ENCODE measurements around the gene GRIA4. TPM values are rescaled to one million over a fixed set of nuclear protein-coding genes. Genes with fewer than 3 reads are reported as not detected.
A peak's percentile ranks its signal among the peaks of the same experiment; 100 is the strongest.

The GRIA4 gene
- total RNA-seq, 1 experiment from 2014 or later: not detected

DNA sequence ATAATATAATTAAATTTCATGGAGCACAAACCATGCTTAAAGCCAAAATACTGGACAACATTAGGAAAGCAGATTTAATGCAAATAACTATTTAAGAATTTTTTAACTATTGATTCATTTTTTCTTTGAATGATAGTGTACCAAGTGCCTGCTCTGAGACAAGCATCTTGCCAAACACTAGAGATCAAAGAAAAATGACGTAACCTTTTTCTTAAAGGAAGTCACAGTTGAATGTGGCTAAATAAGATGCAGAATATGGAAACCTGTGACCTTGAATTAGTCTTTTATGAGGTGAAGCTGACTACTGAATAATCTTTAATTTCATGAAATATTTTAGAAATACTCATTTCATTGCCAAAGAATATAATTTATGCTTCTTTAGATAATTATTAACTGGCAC lies 308.2 kb downstream of the GRIA4 start:
- no peak for DNase-seq (ENCODE audit: low read depth)

GRCh38 chr11:105918600-105918999 lies 308.7 kb downstream of the GRIA4 start:
- no peak for DNase-seq (ENCODE audit: low read depth)

DNA sequence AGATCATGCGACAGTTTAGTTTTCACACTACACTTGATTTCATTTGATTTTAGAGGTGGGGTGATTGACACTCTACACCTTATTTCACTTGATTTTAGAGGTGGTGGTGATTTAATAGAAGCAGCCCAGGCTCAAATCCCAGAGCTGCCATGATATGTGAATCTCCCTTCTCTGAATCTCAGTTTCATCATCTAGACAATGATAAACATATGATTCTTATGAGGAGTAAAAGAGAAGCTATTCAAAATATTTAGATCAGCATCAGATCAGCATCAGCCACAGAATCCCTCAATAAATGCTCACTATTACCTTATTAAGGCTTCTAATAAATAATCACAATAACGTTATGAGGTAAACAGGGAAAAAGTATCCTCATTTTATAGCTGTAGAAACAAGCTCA lies 313.4 kb downstream of the GRIA4 start:
- DNase-seq (ENCODE audit: low read depth): no peak

GRCh38 chr11:105923807-105924206 lies 313.9 kb downstream of the GRIA4 start:
- DNase-seq (ENCODE audit: low read depth): peak; percentile 40

- no peak for DNase-seq (ENCODE audit: low read depth)
Observed at GRCh38 chr11:105929084-105929955, 319.4 kb downstream of the GRIA4 start.

- no peak for DNase-seq (ENCODE audit: low read depth)
Observed at GRCh38 chr11:105933695-105934094, 323.8 kb downstream of the GRIA4 start.

- DNase-seq (ENCODE audit: low read depth): peak; percentile 73
Observed at GRCh38 chr11:105935791-105936190, 325.9 kb downstream of the GRIA4 start.

DNA sequence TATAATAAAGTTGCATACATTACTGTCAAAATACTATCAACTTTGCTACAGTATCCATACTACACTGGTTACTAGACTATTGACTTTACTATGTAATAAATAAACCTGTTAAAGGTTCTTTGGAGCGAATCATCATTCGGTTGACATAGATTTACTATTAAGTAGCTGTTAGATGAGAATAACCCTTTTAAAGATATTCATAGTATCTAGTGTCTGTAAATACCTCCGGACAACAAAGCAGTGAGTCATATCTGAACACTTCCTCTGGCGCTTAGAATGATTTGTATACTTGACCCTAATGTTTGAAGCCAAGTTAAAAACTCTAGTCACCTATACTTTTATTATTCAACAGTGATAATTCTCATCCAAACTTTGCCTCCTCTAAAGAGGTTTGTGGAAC lies 327.5 kb downstream of the GRIA4 start:
- peak; percentile 60 for DNase-seq (ENCODE audit: low read depth)

DNA sequence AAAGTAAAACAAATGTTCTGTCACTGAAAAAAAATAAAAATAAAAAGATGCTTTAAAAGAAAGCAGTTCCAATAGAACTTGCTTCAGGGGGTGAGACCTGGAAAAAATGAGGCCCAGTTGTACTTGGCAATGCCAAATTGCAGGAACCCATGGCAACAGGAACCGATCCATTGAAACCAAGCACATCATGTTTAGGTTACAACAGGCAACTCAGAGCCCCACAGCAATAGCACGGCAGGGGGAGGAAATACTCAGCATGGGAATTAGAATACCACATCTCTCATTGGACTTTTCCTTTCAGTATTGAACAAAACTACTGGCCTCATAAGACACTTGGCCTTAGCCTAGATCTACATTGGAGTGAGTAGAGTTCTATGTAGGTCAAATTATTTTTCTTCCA lies 327.9 kb downstream of the GRIA4 start:
- peak; percentile 26 for DNase-seq (ENCODE audit: low read depth)

DNA sequence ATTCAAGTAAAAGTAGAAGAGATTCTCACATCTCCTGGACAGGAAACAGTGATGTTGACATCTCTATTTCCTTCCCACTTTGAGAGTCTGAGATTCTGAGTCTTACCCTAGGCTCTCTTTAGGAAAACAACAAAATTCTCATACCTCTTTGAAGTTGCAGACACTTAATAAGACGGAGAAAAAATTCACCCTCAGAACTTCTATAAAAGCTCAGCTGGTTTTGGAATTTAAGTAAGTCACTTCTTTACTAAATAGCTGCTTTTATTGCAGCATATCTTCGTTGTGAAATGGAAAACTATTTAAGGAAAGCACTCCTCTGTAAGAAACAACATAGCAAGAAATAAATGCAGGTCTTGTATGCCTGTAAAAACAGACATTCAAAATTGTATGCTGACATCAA lies 333.0 kb downstream of the GRIA4 start:
- DNase-seq (ENCODE audit: low read depth): peak; percentile 6

- peak; percentile 6 for DNase-seq (ENCODE audit: low read depth)
Observed at GRCh38 chr11:105948918-105949590, 339.2 kb downstream of the GRIA4 start.

GRCh38 chr11:105953886-105954285 lies 344.0 kb downstream of the GRIA4 start:
- no peak for DNase-seq (ENCODE audit: low read depth)

- DNase-seq (ENCODE audit: low read depth): no peak
Observed at GRCh38 chr11:105960252-105961245, 350.7 kb downstream of the GRIA4 start.

GRCh38 chr11:105968021-105968697 lies 358.3 kb downstream of the GRIA4 start:
- DNase-seq (ENCODE audit: low read depth): peak; percentile 59

GRCh38 chr11:105969756-105970155 lies 359.9 kb downstream of the GRIA4 start:
- no peak for DNase-seq (ENCODE audit: low read depth)

DNA sequence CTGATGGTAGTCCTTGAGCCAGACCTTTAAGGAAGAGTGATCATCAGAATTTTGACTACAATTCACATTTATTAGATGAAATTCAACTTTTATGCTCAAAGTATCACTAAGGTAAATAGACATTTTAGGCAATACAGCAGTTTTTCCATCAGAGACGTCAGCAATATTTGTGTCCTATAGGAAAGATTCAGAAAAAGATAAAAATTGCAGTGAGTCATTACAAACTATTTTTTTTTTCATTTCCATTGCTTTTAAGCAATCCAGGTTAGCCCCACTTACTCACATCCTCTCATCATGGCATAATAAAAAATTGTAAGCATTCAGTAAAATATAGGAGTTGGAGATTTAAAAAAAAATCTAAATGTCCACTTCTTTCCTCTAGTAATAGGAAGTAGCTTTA lies 365.3 kb downstream of the GRIA4 start:
- DNase-seq (ENCODE audit: low read depth): peak; percentile 8

DNA sequence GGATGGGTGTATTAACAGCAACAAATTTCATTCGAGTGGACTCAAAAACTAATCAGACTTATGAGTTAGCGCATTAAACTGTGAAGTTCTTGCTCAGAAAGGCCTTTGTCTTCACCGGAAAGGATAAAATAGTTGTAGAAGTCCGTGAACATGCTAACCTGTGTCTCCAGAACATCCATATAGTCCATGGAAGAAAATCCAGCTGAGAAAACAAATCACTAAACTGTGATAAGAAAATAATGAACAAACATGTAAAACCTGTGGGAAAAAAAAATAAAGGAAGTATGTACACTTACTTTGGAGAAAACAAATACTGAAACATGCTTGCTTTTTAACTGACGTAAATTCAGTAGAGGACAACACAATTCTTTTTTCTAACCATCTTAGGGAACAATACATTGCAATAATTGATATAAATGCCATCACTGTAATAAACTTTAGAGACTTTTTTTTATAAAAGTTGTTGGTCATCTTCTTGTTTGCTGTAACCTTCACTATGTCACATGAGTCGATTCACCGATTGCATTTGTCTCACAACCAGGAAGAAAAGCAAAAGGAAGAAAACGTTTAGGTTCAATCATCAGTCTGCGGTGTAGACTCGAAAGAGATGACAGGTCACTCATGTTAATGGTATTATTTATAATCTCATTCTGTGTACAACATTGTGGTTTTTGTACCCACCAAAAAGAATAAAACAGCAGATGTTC lies 370.3 kb downstream of the GRIA4 start:
- peak; percentile 2 for DNase-seq (ENCODE audit: low read depth)

DNA sequence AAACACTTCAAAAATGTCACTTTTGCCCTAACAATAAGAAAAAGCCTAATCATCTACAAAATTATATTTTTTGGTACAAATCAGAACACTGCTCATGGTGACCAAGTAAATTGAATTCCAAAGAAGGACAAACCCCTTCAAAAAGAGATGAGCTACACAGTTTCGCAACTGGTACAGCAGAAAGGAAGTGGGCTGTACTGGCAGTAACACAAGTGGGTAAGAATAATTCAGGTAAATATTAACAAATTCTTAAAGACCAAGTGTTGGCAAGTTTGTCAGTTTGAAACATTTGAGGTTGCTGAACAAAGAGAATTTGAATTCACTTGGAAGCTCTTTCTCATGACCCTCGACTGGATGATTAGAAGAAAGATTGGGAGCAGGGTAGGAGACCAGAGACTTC lies 376.7 kb downstream of the GRIA4 start:
- DNase-seq (ENCODE audit: low read depth): no peak

- DNase-seq (ENCODE audit: low read depth): no peak
Observed at GRCh38 chr11:105988197-105988596, 378.3 kb downstream of the GRIA4 start.

DNA sequence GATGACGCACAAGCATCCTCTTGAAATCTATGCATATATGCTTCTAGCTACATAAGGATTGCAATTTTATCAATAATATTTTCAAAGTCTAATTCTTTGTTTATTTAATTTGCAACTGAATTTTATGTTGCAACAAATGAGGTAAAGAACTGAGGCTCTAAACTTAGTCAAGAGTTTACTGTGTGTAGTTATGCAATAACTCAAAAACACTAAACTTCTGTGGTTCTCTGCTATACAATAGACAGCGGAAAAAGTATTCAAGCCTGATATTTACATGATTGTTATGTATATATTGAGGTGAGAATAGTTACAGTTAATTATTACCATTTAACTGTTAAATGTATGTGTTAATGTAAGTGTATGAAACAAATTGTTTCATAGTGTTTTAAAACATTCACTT lies 379.3 kb downstream of the GRIA4 start:
- no peak for DNase-seq (ENCODE audit: low read depth)
